ENCODE results near the gene CD300LG.

DNA sequence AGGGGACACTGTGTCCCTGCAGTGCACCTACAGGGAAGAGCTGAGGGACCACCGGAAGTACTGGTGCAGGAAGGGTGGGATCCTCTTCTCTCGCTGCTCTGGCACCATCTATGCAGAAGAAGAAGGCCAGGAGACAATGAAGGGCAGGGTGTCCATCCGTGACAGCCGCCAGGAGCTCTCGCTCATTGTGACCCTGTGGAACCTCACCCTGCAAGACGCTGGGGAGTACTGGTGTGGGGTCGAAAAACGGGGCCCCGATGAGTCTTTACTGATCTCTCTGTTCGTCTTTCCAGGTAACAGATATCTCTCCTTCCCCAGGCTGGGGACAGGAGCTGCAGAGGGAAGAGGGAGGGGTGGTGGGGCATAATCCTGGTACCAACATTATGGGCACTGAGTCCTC lies 1.6 kb downstream of the CD300LG start:
- TF ChIP-seq POLR2A (IDR thresholded peaks at IDR 0.05; ENCODE audit: low read length) (no peak), GATA1 (IDR thresholded peaks at IDR 0.05; ENCODE audit: low read depth, low read length) (no peak)
